H1 (cell line): ENCODE measurements around the gene IVNS1ABP. TPM values are rescaled to one million over a fixed set of nuclear protein-coding genes. Genes with fewer than 3 reads are reported as not detected.

Experiments used
- CTCF ChIA-PET: fragments of 300-600 bp; sonication (Branson Sonifier 250); formaldehyde crosslinking; loops from one replicate; lab custom pipeline; 2021; ENCODE audit not compliant: partially characterized antibody; lab: Charles Lee
- POLR2A ChIA-PET: fragments of 300-600 bp; sonication (Branson Sonifier 250); formaldehyde crosslinking; loops from one replicate; lab custom pipeline; 2021; ENCODE audit warnings: inconsistent platforms; ENCODE audit not compliant: partially characterized antibody; lab: Charles Lee
- DNase-seq, 2 experiments: peaks; one replicate each; pipeline versions ENCODE4 v3.0.0 to v3.0.0-alpha.2; 2010 to 2022; ENCODE audit warnings: low spot score in 2 of 2, low read depth in 1 of 2, mixed read lengths in 1 of 2
- FAIRE-seq: peaks from 2 replicates; lab custom pipeline; 2011; peaks lifted over from hg19 to GRCh38; lab: Jason Lieb, UNC
- H2AFZ ChIP-seq: 2 replicates; pipeline ENCODE4 v1.8.1; 2012; ENCODE audit warnings: low read length, inconsistent platforms
- H2AK5ac ChIP-seq: 2 replicates; pipeline ENCODE4 v1.6.1; 2013; ENCODE audit warnings: low read depth, low read length
- H2BK120ac ChIP-seq: replicated peaks from 2 replicates; pipeline ENCODE3; 2013; ENCODE audit warnings: low read depth, low read length, inconsistent platforms
- H2BK12ac ChIP-seq: 2 replicates; pipeline ENCODE4 v1.6.1; 2013; ENCODE audit warnings: low read depth, low read length
- H2BK15ac ChIP-seq: 2 replicates; pipeline ENCODE4 v1.6.1; 2013; ENCODE audit warnings: low read length
- H2BK20ac ChIP-seq: 2 replicates; pipeline ENCODE4 v1.6.1; 2013; ENCODE audit warnings: low read length
- H2BK5ac ChIP-seq: 2 replicates; pipeline ENCODE4 v1.6.1; 2013; ENCODE audit warnings: low read depth, low read length
- H3K14ac ChIP-seq: 2 replicates; pipeline ENCODE4 v1.6.1; 2013; ENCODE audit warnings: inconsistent platforms; ENCODE audit not compliant: insufficient read length
- H3K18ac ChIP-seq: 2 replicates; pipeline ENCODE4 v1.6.1; 2013; ENCODE audit warnings: low read length; ENCODE audit errors: extremely low read depth
- H3K23ac ChIP-seq: 2 replicates; pipeline ENCODE4 v1.6.1; 2013; ENCODE audit warnings: inconsistent platforms; ENCODE audit not compliant: insufficient read length
- H3K23me2 ChIP-seq: 2 replicates; pipeline ENCODE4 v1.6.1; 2013; ENCODE audit warnings: low read depth, low read length
- H3K27ac ChIP-seq: 2 replicates; pipeline ENCODE4 v1.6.1; 2011; ENCODE audit warnings: low read depth, low read length, inconsistent platforms
- H3K27me3 ChIP-seq, 4 experiments: replicated peaks in 1 of 4; 1 replicate in 1 of 4; 2 replicates in 3 of 4; pipeline versions ENCODE4 v1.6.1 to v1.8.1; 2011 to 2013; ENCODE audit warnings: low read length in 3 of 4, mild to moderate bottlenecking in 3 of 4, inconsistent platforms in 2 of 4, mixed read lengths in 2 of 4, moderate library complexity in 1 of 4; ENCODE audit not compliant: control insufficient read depth in 3 of 4, insufficient read depth in 3 of 4; ENCODE audit errors: extremely low read depth in 1 of 4
- H3K36me3 ChIP-seq, 4 experiments: 2 replicates each; pipeline versions ENCODE4 v1.6.1 to v1.8.1; 2011 to 2013; ENCODE audit warnings: mild to moderate bottlenecking in 4 of 4, low read length in 3 of 4, moderate library complexity in 2 of 4, control low read depth in 1 of 4, inconsistent platforms in 1 of 4; ENCODE audit not compliant: insufficient read depth in 4 of 4, control insufficient read depth in 2 of 4
- H3K4ac ChIP-seq: replicated peaks from 2 replicates; pipeline ENCODE3; 2013; ENCODE audit warnings: low read length, low read depth, mixed read lengths, inconsistent platforms; ENCODE audit not compliant: insufficient read length
- H3K4me1 ChIP-seq, 4 experiments: replicated peaks in 1 of 4; 1 replicate in 1 of 4; 2 replicates in 3 of 4; pipeline versions ENCODE4 v1.6.1 to v1.8.1; 2011 to 2013; ENCODE audit warnings: low read length in 3 of 4, inconsistent platforms in 2 of 4, mixed read lengths in 1 of 4; ENCODE audit not compliant: insufficient read depth in 4 of 4, control insufficient read depth in 3 of 4
- H3K4me2 ChIP-seq, 2 experiments: 2 replicates each; pipeline versions ENCODE4 v1.6.1 to v1.8.1; 2011 to 2013; ENCODE audit warnings: low read depth in 2 of 2, low read length in 2 of 2, control low read depth in 1 of 2, inconsistent platforms in 1 of 2, mild to moderate bottlenecking in 1 of 2; ENCODE audit not compliant: insufficient read depth in 1 of 2
- H3K4me3 ChIP-seq, 4 experiments: fragments of 200-600, 300-600 bp in 1 of 4; sonication (generic), shearing (Covaris generic), sonication (Bioruptor Twin) in 1 of 4; 2 replicates each; pipeline versions ENCODE4 v1.5.1 to v1.8.1; 2011 to 2016; ENCODE audit warnings: low read length in 4 of 4, low read depth in 3 of 4, control low read depth in 2 of 4, inconsistent platforms in 2 of 4, mild to moderate bottlenecking in 2 of 4, mixed read lengths in 1 of 4, moderate library complexity in 1 of 4; ENCODE audit not compliant: insufficient read depth in 2 of 4; ENCODE audit errors: extremely low read depth in 1 of 4
- H3K56ac ChIP-seq: replicated peaks from 2 replicates; pipeline ENCODE3; 2013; ENCODE audit warnings: low read depth, mild to moderate bottlenecking, mixed read lengths, low read length, inconsistent platforms; ENCODE audit not compliant: insufficient read length
- H3K79me1 ChIP-seq: 2 replicates; pipeline ENCODE4 v1.6.1; 2013; ENCODE audit warnings: low read depth, low read length, control low read depth
- H3K79me2 ChIP-seq, 2 experiments: 2 replicates each; pipeline versions ENCODE4 v1.6.1 to v1.8.1; 2012 to 2013; ENCODE audit warnings: low read length in 2 of 2, mild to moderate bottlenecking in 2 of 2, inconsistent platforms in 1 of 2; ENCODE audit not compliant: insufficient read depth in 2 of 2, control insufficient read depth in 1 of 2
- H3K9ac ChIP-seq, 4 experiments: replicated peaks in 1 of 4; 1 replicate in 1 of 4; 2 replicates in 3 of 4; pipeline versions ENCODE4 v1.6.1 to v1.8.1; 2011 to 2013; ENCODE audit warnings: low read depth in 3 of 4, low read length in 3 of 4, control low read depth in 2 of 4, mild to moderate bottlenecking in 2 of 4, moderate library complexity in 2 of 4, inconsistent platforms in 1 of 4; ENCODE audit errors: extremely low read depth in 1 of 4
- H3K9me3 ChIP-seq, 2 experiments: 2 replicates each; pipeline versions ENCODE4 v1.6.1 to v1.8.1; 2012 to 2013; ENCODE audit warnings: mild to moderate bottlenecking in 2 of 2, moderate library complexity in 2 of 2, control low read depth in 1 of 2, inconsistent platforms in 1 of 2, low read depth in 1 of 2, low read length in 1 of 2, mixed read lengths in 1 of 2; ENCODE audit not compliant: insufficient read depth in 2 of 2
- H4K20me1 ChIP-seq, 2 experiments: replicated peaks in 1 of 2; 2 replicates each; pipeline versions ENCODE3 to v1.8.1; 2011 to 2013; ENCODE audit warnings: inconsistent platforms in 2 of 2, low read length in 2 of 2, mild to moderate bottlenecking in 1 of 2; ENCODE audit not compliant: insufficient read depth in 2 of 2, control insufficient read depth in 1 of 2
- H4K5ac ChIP-seq: 2 replicates; pipeline ENCODE4 v1.6.1; 2013; ENCODE audit warnings: low read length, low read depth, mixed read lengths, inconsistent platforms; ENCODE audit not compliant: insufficient read length
- H4K8ac ChIP-seq: 2 replicates; pipeline ENCODE4 v1.8.0; 2013; ENCODE audit warnings: mild to moderate bottlenecking, moderate library complexity, low read length, inconsistent platforms; ENCODE audit not compliant: insufficient read depth; ENCODE audit errors: extremely low read depth
- H4K91ac ChIP-seq: replicated peaks from 2 replicates; pipeline ENCODE3; 2013; ENCODE audit warnings: low read length, mixed read lengths, inconsistent platforms; ENCODE audit not compliant: insufficient read length
- polyA plus RNA-seq, 7 experiments: library from polyadenylated mRNA; depleted of rRNA in 3 of 7; stranded (reverse) in 5 of 7; unstranded in 2 of 7; fragments of >200 nt in 5 of 7; fragments of 200-250 nt in 2 of 7; gene quantifications; 1 replicate in 5 of 7; 2 replicates in 1 of 7; 4 replicates in 1 of 7; pipeline versions ENCODE4 v1.2.1 to v1.2.3, GENCODE V29; 2011 to 2013; ENCODE audit warnings: missing spikeins in 2 of 7, mixed read lengths in 2 of 7
- total RNA-seq: library from RNA; stranded (reverse); fragmentation: NEBNext Ultra II Directional; extraction: Animal tissue kit (Norgen Biotek cat#: 25700); gene quantifications from 2 replicates; pipeline ENCODE4 v1.2.1, GENCODE V29; 2021

Gene IVNS1ABP
- total and polyA plus RNA-seq, 2 of the 8 experiments (the other 6 are each of a cell fraction or from before 2014, with no cell fraction given): 65.9 to 189 TPM

DNA sequence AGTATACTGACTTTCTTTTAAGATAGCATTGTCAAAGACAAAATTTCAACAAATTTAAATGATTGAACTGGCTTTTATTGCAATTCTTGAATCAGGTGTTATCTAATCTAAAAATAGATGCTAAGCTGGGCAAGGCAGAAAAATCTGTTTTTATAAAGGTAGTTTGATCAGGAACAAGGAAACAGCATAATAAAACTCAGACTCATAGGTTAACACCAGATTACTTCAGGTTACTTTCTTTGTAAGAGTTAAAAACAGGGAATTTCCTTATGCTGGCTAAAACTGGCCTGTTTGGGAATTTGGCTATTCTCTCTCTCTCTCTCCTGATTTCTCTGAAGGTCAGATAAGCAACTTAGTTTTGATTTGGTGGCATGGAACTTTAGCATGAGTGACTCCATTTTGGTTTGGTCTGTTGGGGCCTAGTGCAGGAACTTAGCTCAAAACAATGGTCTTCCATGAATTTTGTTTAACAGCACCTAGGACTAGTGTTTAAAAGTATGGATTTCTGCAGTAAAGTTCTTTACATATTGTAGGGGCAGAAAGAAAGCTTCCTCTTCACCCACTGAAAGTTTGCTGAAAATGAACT, 24.2 kb upstream of the IVNS1ABP start:
- Histone ChIP-seq H4K8ac (no peak overlapping the region), H3K14ac (no peak overlapping the region), H3K23ac (no peak overlapping the region), H3K23me2 (no peaks in the 10 kb centered on the region), H3K36me3 (no peaks in the 10 kb centered on the region), H3K9ac (no peak overlapping the region), H3K79me2 (no peaks in the 10 kb centered on the region), H3K18ac (no peak overlapping the region), H2BK15ac (no peak overlapping the region), H3K27me3 (no peaks in the 10 kb centered on the region), H3K4me2 (no peak overlapping the region), H2AK5ac (no peak overlapping the region), H2BK20ac (no peak overlapping the region), H4K91ac (no peak overlapping the region), H2BK12ac (no peak overlapping the region), H2AFZ (no peak overlapping the region), H3K56ac (no peak overlapping the region), H3K9me3 (no peaks in the 10 kb centered on the region), H3K4ac (no peak overlapping the region), H3K4me1 (peaks cover 0 to 2% (median 0%) of the 10 kb centered on the region in 4 experiments; a peak in 1 of 7 replicates), H3K27ac (no peak overlapping the region), H4K20me1 (no peaks in the 10 kb centered on the region), H3K4me3 (no peak overlapping the region), H2BK5ac (no peak overlapping the region), H2BK120ac (no peak overlapping the region), H4K5ac (no peak overlapping the region), H3K79me1 (no peaks in the 10 kb centered on the region)
- FAIRE-seq (no peak), DNase-seq (no peak)
- ChIA-PET POLR2A (no interaction called here), CTCF (interaction anchor here (1.1 kb wide), 1 partner anchor 254 kb away, joined by 4 read pairs; no protein-coding TSS in a partner anchor)
